T-helper 1 cell treated with Interleukin-12 subunit alpha and Interleukin-12 subunit beta and Interleukin-4 antibody, amounts not matched to agents 30 ng/mL and 1 ng/mL, for 36 hours (primary cell): ENCODE results near the gene ARID4B. TPM values are rescaled to one million over a fixed set of nuclear protein-coding genes. Genes with fewer than 3 reads are reported as not detected.
"Not testable (repeated sequence)": the region's sequence is repeated elsewhere in the genome, so short reads cannot be mapped to it uniquely, and the experiment has no call there.

Experiments used
- intact Hi-C: fragments of 100-400 bp; cut with micrococcal nuclease; formaldehyde crosslinking; loops from one replicate; pipeline ENCODE4 v1.15.1; 2024
- total RNA-seq: library from RNA; stranded (reverse); gene quantifications from 2 replicates; pipeline ENCODE4 v1.2.3, GENCODE V29; 2022

Gene ARID4B
- total RNA-seq, result 62.4 and 71.6 TPM in 2 replicates

- intact Hi-C loops, result loop anchor here (1.0 to 10.0 kb wide), 19 partner anchors 10 to 1467 kb away; partner anchors contain the start of genes B3GALNT2, COA6, ERO1B and LGALS8
Observed at GRCh38 chr1:235327559-235328270, at the start of gene ARID4B. ARID4B (minus strand) TSS chr1:235328179; CDS start chr1:235326919, 1,260 bp downstream.

- intact Hi-C loops, result no loop called here
Observed at GRCh38 chr1:235375919-235376605, 48.1 kb upstream of the ARID4B start.

GRCh38 chr1:235369802-235370201, 41.8 kb upstream of the ARID4B start:
- intact Hi-C loops, result loop anchor here (5.0 kb wide), 2 partner anchors 968 to 998 kb away; partner anchors contain the start of gene COA6

GRCh38 chr1:235368428-235368827, 40.4 kb upstream of the ARID4B start:
- intact Hi-C loops, result loop anchor here (5.0 kb wide), 2 partner anchors 966 to 996 kb away; partner anchors contain the start of gene COA6

GRCh38 chr1:235367000-235367908, 39.3 kb upstream of the ARID4B start, which contains the start of gene TBCE:
TBCE (plus strand) TSS chr1:235367427; CDS start chr1:235380050, 12,623 bp downstream.
- intact Hi-C loops, result loop anchor here (1.0 to 5.0 kb wide), 11 partner anchors 30 to 995 kb away; partner anchors contain the start of genes ARID4B, B3GALNT2, COA6 and GGPS1

GRCh38 chr1:235366286-235366685, 38.3 kb upstream of the ARID4B start:
- intact Hi-C loops, result loop anchor here (2.0 to 5.0 kb wide), 5 partner anchors 29 to 994 kb away; partner anchors contain the start of genes COA6 and LYST

GRCh38 chr1:235364189-235364588, 36.2 kb upstream of the ARID4B start:
- intact Hi-C loops, result not testable (repeated sequence)

GRCh38 chr1:235358899-235359298, 30.9 kb upstream of the ARID4B start:
- intact Hi-C loops, result loop anchor here (2.0 kb wide), 1 partner anchor 14 kb away; no protein-coding TSS in a partner anchor

- intact Hi-C loops, result loop anchor here (2.0 kb wide), 1 partner anchor 13 kb away; no protein-coding TSS in a partner anchor
Observed at GRCh38 chr1:235357485-235358373, 29.8 kb upstream of the ARID4B start.

- intact Hi-C loops, result no loop called here
Observed at GRCh38 chr1:235351898-235352297, 23.9 kb upstream of the ARID4B start.

GRCh38 chr1:235351441-235351840, 23.5 kb upstream of the ARID4B start:
- intact Hi-C loops, result no loop called here

- intact Hi-C loops, result loop anchor here (2.0 kb wide), 1 partner anchor 15 kb away; no protein-coding TSS in a partner anchor
Observed at GRCh38 chr1:235343726-235344125, 15.7 kb upstream of the ARID4B start.

GRCh38 chr1:235342471-235342870, 14.5 kb upstream of the ARID4B start:
- intact Hi-C loops, result no loop called here

- intact Hi-C loops, result no loop called here
Observed at GRCh38 chr1:235342039-235342438, 14.1 kb upstream of the ARID4B start.

GRCh38 chr1:235341334-235341733, 13.4 kb upstream of the ARID4B start:
- intact Hi-C loops, result no loop called here

GRCh38 chr1:235339746-235340145, 11.8 kb upstream of the ARID4B start:
- intact Hi-C loops, result no loop called here

GRCh38 chr1:235336903-235337302, 8.9 kb upstream of the ARID4B start:
- intact Hi-C loops, result loop anchor here (1.0 to 2.0 kb wide), 2 partner anchors 9 to 30 kb away; partner anchors contain the start of genes ARID4B, GGPS1 and TBCE

- intact Hi-C loops, result no loop called here
Observed at GRCh38 chr1:235331401-235331800, 3.4 kb upstream of the ARID4B start.

- intact Hi-C loops, result no loop called here
Observed at GRCh38 chr1:235330918-235331285, 2.9 kb upstream of the ARID4B start.
